ENCODE data around the gene KLK3. TPM values are rescaled to one million over a fixed set of nuclear protein-coding genes. Genes with fewer than 3 reads are reported as not detected.
A peak's percentile ranks its signal among the peaks of the same experiment; 100 is the strongest.

The KLK3 gene
- total and polyA plus RNA-seq, 2 of the 13 experiments (the other 11 are each of a cell fraction or from before 2014, with no cell fraction given) = not detected

- Histone ChIP-seq H3K27me3 (ENCODE audit: control insufficient read depth in 1 of 2, insufficient read depth in 2 of 2, low read length in 2 of 2) (peaks cover 0 to 34% of the 10 kb centered on the region in 2 experiments; a peak in 2 of 5 replicates), H3K9ac (ENCODE audit: insufficient read depth, low read depth, low read length) (peak overlapping the region; percentile 47), H3K4me3 (replicated peaks in 1 of 3; ENCODE audit: insufficient read depth in 1 of 3, low read depth in 2 of 3, low read length in 3 of 3) (peak overlapping the region; percentile 47 to 80 (median 70); a peak in 5 of 6 replicates), H3K36me3 (replicated peaks in 1 of 2; ENCODE audit: control insufficient read depth in 1 of 2, insufficient read depth in 2 of 2, low read length in 2 of 2) (no peaks in the 10 kb centered on the region), H3K79me2 (ENCODE audit: insufficient read depth, low read length) (no peaks in the 10 kb centered on the region), H3K4me1 (ENCODE audit: insufficient read depth, low read length) (peaks cover 17% of the 10 kb centered on the region), H3K27ac (ENCODE audit: extremely low read length, insufficient read depth, low read length) (no peak overlapping the region), H3K4me2 (ENCODE audit: low read depth, low read length) (peak overlapping the region; percentile 77), H3K9me3 (ENCODE audit: low read length) (no peaks in the 10 kb centered on the region), H4K20me1 (ENCODE audit: insufficient read depth, low read length) (no peaks in the 10 kb centered on the region), H2AFZ (ENCODE audit: low read length) (no peak overlapping the region)
- ChIA-PET POLR2A (no interaction called here), CTCF (ENCODE audit: low intra/inter-chr PET ratio, low total read pairs) (no interaction called here)
- intact Hi-C loops (cut with micrococcal nuclease; ENCODE audit: unreplicated experiment) (no loop called here), in situ Hi-C loops (cut with HindIII; ENCODE audit: extremely low pct_ligation_motif_present, low pct_unique_long_range_greater_than_20kb) (no loop called here)
- peak; percentile 38 for DNase-seq (ENCODE audit: low spot score)
- no TSS peak for BruUV-seq (replicated peaks)
- FAIRE-seq = no peak
- under 1% methylated on average over 19 of the region's 67 CpGs for WGBS (ENCODE audit: low lambda C conversion rate)
- peak; percentile 93 for ATAC-seq
- TF ChIP-seq ZNF24 (IDR thresholded peaks at IDR 0.05) (no peak), ZNF670 (CRISPR knock-in tag; IDR thresholded peaks at IDR 0.05; ENCODE audit: borderline replicate concordance) (no peak), ZFP1 (CRISPR knock-in tag; IDR thresholded peaks at IDR 0.05) (no peak), ZBTB46 (CRISPR knock-in tag; IDR thresholded peaks at IDR 0.05; ENCODE audit: borderline replicate concordance) (no peak), ZBTB14 (CRISPR knock-in tag; IDR thresholded peaks at IDR 0.05) (peak; percentile 81), HDAC6 (IDR thresholded peaks at IDR 0.05; ENCODE audit: low read depth, low read length) (no peak), SALL2 (CRISPR knock-in tag; IDR thresholded peaks at IDR 0.05) (no peak), SKI (IDR thresholded peaks at IDR 0.05; ENCODE audit: partially characterized antibody) (peak; percentile 49), ISX (CRISPR knock-in tag; conservative IDR thresholded peaks at IDR 0.05) (no peak), UBTF (CRISPR knock-in tag; IDR thresholded peaks at IDR 0.05) (peak; percentile 72), HOXA3 (CRISPR knock-in tag; IDR thresholded peaks at IDR 0.05) (peak; percentile 83), HNF4G (IDR thresholded peaks at IDR 0.05; ENCODE audit: borderline replicate concordance, low read depth, low read length) (no peak), HNF4G (CRISPR knock-in tag; IDR thresholded peaks at IDR 0.05; ENCODE audit: borderline replicate concordance, low read depth) (no peak), MYC (CRISPR knock-in tag; IDR thresholded peaks at IDR 0.05; ENCODE audit: borderline replicate concordance) (peak; percentile 43; the same call in 1 of the 2 replicates), REL (CRISPR knock-in tag; conservative IDR thresholded peaks at IDR 0.05) (no peak), ZSCAN21 (CRISPR knock-in tag; IDR thresholded peaks at IDR 0.05; ENCODE audit: borderline replicate concordance) (no peak), SP4 (CRISPR knock-in tag; IDR thresholded peaks at IDR 0.05) (peak; percentile 42; the same call in 1 of the 2 replicates), CEBPG (CRISPR knock-in tag; IDR thresholded peaks at IDR 0.05) (no peak), ZNF441 (CRISPR knock-in tag; IDR thresholded peaks at IDR 0.05; ENCODE audit: borderline replicate concordance) (no peak), ZFP36 (IDR thresholded peaks at IDR 0.05; ENCODE audit: borderline replicate concordance, low read depth, low read length, partially characterized antibody) (no peak), CREM (IDR thresholded peaks at IDR 0.05) (no peak), CREM (CRISPR knock-in tag; IDR thresholded peaks at IDR 0.05) (no peak)
These were observed 18.8 kb upstream of the KLK3 start for GRCh38 chr19:50835785-50836542.

Data from HepG2 (cell line).